GM23338 (cell line): ENCODE measurements around the gene HP. TPM values are rescaled to one million over a fixed set of nuclear protein-coding genes. Genes with fewer than 3 reads are reported as not detected.

ENCODE experiments used
- ATAC-seq: fragments of 200-7000 bp; cut with Tn5 transposase; 3 replicates; pipeline ENCODE4 v1.9.1; 2020
- DNase-seq: peaks from one replicate; pipeline ENCODE4 v3.0.0-alpha.2; 2015; ENCODE audit warnings: low spot score
- H2AFZ ChIP-seq: fragments of 200-600 bp; sonication (generic); 2 replicates; pipeline ENCODE4 v1.8.0; 2016; ENCODE audit warnings: antibody characterized with exemption, mild to moderate bottlenecking, moderate library complexity
- H3F3A ChIP-seq: fragments of 200-600 bp; sonication (generic); replicated peaks from 2 replicates; pipeline ENCODE4 v1.8.0; 2017; ENCODE audit warnings: antibody characterized with exemption, mixed run types, low read depth
- H3K27ac ChIP-seq: fragments of 200-600 bp; sonication (generic); 2 replicates; pipeline ENCODE4 v1.6.1; 2016; ENCODE audit warnings: low read depth
- H3K27me3 ChIP-seq: fragments of 200-600 bp; sonication (generic); 2 replicates; pipeline ENCODE4 v1.8.0; 2016; ENCODE audit warnings: mild to moderate bottlenecking, mixed run types, moderate library complexity; ENCODE audit not compliant: insufficient read depth
- H3K36me3 ChIP-seq: fragments of 200-600 bp; sonication (generic); 2 replicates; pipeline ENCODE4 v1.8.0; 2016; ENCODE audit warnings: mild to moderate bottlenecking; ENCODE audit not compliant: insufficient read depth
- H3K4me1 ChIP-seq: fragments of 200-600 bp; sonication (generic); 2 replicates; pipeline ENCODE4 v1.8.0; 2016; ENCODE audit warnings: mild to moderate bottlenecking, moderate library complexity; ENCODE audit not compliant: insufficient read depth
- H3K4me2 ChIP-seq: fragments of 200-600 bp; sonication (generic); 2 replicates; pipeline ENCODE4 v1.7.1; 2017; ENCODE audit warnings: mixed run types
- H3K4me3 ChIP-seq: fragments of 200-600 bp; sonication (generic); 2 replicates; pipeline ENCODE4 v1.6.1; 2016; ENCODE audit warnings: mixed run types
- H3K79me2 ChIP-seq: fragments of 200-600 bp; sonication (generic); replicated peaks from 2 replicates; pipeline ENCODE4 v1.8.0; 2017; ENCODE audit warnings: mild to moderate bottlenecking; ENCODE audit not compliant: insufficient read depth
- H3K9me2 ChIP-seq: fragments of 200-600 bp; sonication (generic); 2 replicates; pipeline ENCODE4 v1.8.0; 2017; ENCODE audit not compliant: insufficient read depth
- H4K20me1 ChIP-seq: fragments of 200-600 bp; sonication (generic); replicated peaks from 2 replicates; pipeline ENCODE4 v1.8.0; 2017; ENCODE audit warnings: mild to moderate bottlenecking; ENCODE audit not compliant: insufficient read depth
- H3K27ac Mint-ChIP-seq: 2 replicates; pipeline ENCODE4 v1.8.0; 2020; ENCODE audit warnings: inconsistent platforms, mild to moderate bottlenecking, moderate library complexity, mixed read lengths
- H3K27me3 Mint-ChIP-seq: 3 replicates; pipeline ENCODE4 v1.8.0; 2022; ENCODE audit warnings: low read depth, mild to moderate bottlenecking, moderate library complexity, mixed read lengths, inconsistent platforms; ENCODE audit not compliant: insufficient read depth, poor library complexity
- H3K36me3 Mint-ChIP-seq: 3 replicates; pipeline ENCODE4 v1.8.0; 2021; ENCODE audit warnings: low read depth, mild to moderate bottlenecking, inconsistent platforms, moderate library complexity, mixed read lengths
- H3K4me1 Mint-ChIP-seq: 3 replicates; pipeline ENCODE4 v1.8.0; 2020; ENCODE audit warnings: mild to moderate bottlenecking, inconsistent platforms, mixed read lengths
- H3K4me3 Mint-ChIP-seq: 3 replicates; pipeline ENCODE4 v1.8.0; 2021; ENCODE audit warnings: moderate library complexity, mild to moderate bottlenecking, inconsistent platforms, mixed read lengths
- H3K9me3 Mint-ChIP-seq: 3 replicates; pipeline ENCODE4 v1.8.0; 2020; ENCODE audit warnings: moderate library complexity, mild to moderate bottlenecking, inconsistent platforms, mixed read lengths
- CREB1 ChIP-seq: fragments of 250-450 bp; sonication (Bioruptor Pico); IDR thresholded peaks from 2 replicates; pipeline ENCODE4 v1.5.0; 2020; ENCODE audit warnings: low read depth, mild to moderate bottlenecking, moderate library complexity
- EZH2 ChIP-seq: fragments of 200-600 bp; sonication (generic); IDR thresholded peaks from one replicate; pipeline ENCODE4 v1.8.0; 2017; ENCODE audit warnings: antibody characterized with exemption, mild to moderate bottlenecking, low read depth; ENCODE audit not compliant: unreplicated experiment
- EZH2phosphoT487 ChIP-seq: fragments of 200-600 bp; sonication (generic); IDR thresholded peaks from one replicate; pipeline ENCODE4 v1.8.1; 2018; ENCODE audit warnings: antibody characterized with exemption; ENCODE audit not compliant: unreplicated experiment
- NANOG ChIP-seq: IDR thresholded peaks from 2 replicates; pipeline ENCODE4 v1.6.1; 2016; ENCODE audit warnings: antibody characterized with exemption, borderline replicate concordance
- POLR2AphosphoS5 ChIP-seq: IDR thresholded peaks from 2 replicates; pipeline ENCODE4 v1.6.1; 2016; ENCODE audit warnings: antibody characterized with exemption, low read depth
- STAT1 ChIP-seq: IDR thresholded peaks from one replicate; pipeline ENCODE4 v1.6.1; 2016; ENCODE audit warnings: antibody characterized with exemption; ENCODE audit not compliant: unreplicated experiment
- ZNF114 ChIP-seq: fragments of 250-450 bp; sonication (Bioruptor Pico); IDR thresholded peaks from 2 replicates; pipeline ENCODE4 v1.5.0; 2020; ENCODE audit warnings: mild to moderate bottlenecking, moderate library complexity
- ZNF331 ChIP-seq: fragments of 250-450 bp; sonication (Bioruptor Pico); IDR thresholded peaks from 2 replicates; pipeline ENCODE4 v1.5.0; 2020; ENCODE audit warnings: low read depth, mild to moderate bottlenecking, moderate library complexity
- polyA plus RNA-seq: library from polyadenylated mRNA; unstranded; fragments of >200 nt; fragmentation: Nextera tagmentation; extraction: Ambion mirVana; gene quantifications from 2 replicates; pipeline ENCODE4 v1.2.1, GENCODE V29; 2016
- total RNA-seq: library from RNA; depleted of rRNA; stranded (reverse); fragments of >200 nt; shearing (Covaris generic); gene quantifications from 2 replicates; pipeline ENCODE4 v1.2.3, GENCODE V29; 2014
- TF ChIP-seq, protein P1 (sequence below), 2 experiments: fragments of 200-600 bp in 1 of 2; sonication (generic) in 1 of 2; conservative IDR thresholded peaks; 2 replicates each; pipeline versions ENCODE4 v1.5.1 to v1.6.1; 2016 to 2017; ENCODE audit warnings: antibody characterized with exemption in 2 of 2, low read depth in 2 of 2, mild to moderate bottlenecking in 2 of 2, moderate library complexity in 1 of 2
- TF ChIP-seq, protein P2 (sequence below): IDR thresholded peaks from 2 replicates; pipeline ENCODE4 v1.6.1; 2016; ENCODE audit warnings: antibody characterized with exemption
- TF ChIP-seq, protein P3 (sequence below): IDR thresholded peaks from one replicate; pipeline ENCODE4 v1.6.1; 2018; ENCODE audit warnings: antibody characterized with exemption; ENCODE audit not compliant: unreplicated experiment
- TF ChIP-seq, protein P4 (sequence below): fragments of 250-450 bp; sonication (Bioruptor Pico); IDR thresholded peaks from 2 replicates; pipeline ENCODE4 v1.5.0; 2020; ENCODE audit warnings: mild to moderate bottlenecking, moderate library complexity

The HP gene
- total and polyA plus RNA-seq, 2 experiments from 2014 or later, result 0.26 TPM; not detected in 1

DNA sequence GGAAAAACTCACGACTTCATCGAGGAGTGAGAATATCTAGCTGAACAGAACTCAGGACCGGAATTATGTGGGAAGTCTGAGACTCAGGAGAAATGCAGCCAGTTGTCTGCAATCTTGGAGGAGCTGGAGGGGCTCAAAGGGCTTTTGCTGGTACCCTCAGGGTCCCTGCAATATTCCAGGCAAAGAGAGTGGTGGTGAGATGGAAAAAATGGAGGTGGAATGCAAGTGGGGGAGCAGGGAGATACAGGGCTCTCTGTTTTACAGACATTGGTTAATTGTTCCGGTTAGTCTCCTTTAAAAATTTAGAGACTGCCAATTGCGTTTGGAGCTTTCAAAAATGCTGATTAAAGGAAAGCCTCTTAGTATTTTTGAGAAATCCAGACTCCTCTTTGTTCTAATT is 18.2 kb upstream of the HP start:
- no peak overlapping the region for H3K27ac Mint-ChIP-seq
- TF ChIP-seq, protein P1, sequence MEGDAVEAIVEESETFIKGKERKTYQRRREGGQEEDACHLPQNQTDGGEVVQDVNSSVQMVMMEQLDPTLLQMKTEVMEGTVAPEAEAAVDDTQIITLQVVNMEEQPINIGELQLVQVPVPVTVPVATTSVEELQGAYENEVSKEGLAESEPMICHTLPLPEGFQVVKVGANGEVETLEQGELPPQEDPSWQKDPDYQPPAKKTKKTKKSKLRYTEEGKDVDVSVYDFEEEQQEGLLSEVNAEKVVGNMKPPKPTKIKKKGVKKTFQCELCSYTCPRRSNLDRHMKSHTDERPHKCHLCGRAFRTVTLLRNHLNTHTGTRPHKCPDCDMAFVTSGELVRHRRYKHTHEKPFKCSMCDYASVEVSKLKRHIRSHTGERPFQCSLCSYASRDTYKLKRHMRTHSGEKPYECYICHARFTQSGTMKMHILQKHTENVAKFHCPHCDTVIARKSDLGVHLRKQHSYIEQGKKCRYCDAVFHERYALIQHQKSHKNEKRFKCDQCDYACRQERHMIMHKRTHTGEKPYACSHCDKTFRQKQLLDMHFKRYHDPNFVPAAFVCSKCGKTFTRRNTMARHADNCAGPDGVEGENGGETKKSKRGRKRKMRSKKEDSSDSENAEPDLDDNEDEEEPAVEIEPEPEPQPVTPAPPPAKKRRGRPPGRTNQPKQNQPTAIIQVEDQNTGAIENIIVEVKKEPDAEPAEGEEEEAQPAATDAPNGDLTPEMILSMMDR (conservative IDR thresholded peaks at IDR 0.05; ENCODE audit: low read depth in 2 of 2), result no peak
- no peak for TF ChIP-seq ZNF114
- TF ChIP-seq EZH2phosphoT487, result no peak
- TF ChIP-seq NANOG, result no peak
- TF ChIP-seq EZH2, result no peak
- TF ChIP-seq STAT1, result no peak
- TF ChIP-seq, protein P2, sequence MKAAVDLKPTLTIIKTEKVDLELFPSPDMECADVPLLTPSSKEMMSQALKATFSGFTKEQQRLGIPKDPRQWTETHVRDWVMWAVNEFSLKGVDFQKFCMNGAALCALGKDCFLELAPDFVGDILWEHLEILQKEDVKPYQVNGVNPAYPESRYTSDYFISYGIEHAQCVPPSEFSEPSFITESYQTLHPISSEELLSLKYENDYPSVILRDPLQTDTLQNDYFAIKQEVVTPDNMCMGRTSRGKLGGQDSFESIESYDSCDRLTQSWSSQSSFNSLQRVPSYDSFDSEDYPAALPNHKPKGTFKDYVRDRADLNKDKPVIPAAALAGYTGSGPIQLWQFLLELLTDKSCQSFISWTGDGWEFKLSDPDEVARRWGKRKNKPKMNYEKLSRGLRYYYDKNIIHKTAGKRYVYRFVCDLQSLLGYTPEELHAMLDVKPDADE, result no peak
- no peak for TF ChIP-seq POLR2AphosphoS5
- TF ChIP-seq, protein P3, sequence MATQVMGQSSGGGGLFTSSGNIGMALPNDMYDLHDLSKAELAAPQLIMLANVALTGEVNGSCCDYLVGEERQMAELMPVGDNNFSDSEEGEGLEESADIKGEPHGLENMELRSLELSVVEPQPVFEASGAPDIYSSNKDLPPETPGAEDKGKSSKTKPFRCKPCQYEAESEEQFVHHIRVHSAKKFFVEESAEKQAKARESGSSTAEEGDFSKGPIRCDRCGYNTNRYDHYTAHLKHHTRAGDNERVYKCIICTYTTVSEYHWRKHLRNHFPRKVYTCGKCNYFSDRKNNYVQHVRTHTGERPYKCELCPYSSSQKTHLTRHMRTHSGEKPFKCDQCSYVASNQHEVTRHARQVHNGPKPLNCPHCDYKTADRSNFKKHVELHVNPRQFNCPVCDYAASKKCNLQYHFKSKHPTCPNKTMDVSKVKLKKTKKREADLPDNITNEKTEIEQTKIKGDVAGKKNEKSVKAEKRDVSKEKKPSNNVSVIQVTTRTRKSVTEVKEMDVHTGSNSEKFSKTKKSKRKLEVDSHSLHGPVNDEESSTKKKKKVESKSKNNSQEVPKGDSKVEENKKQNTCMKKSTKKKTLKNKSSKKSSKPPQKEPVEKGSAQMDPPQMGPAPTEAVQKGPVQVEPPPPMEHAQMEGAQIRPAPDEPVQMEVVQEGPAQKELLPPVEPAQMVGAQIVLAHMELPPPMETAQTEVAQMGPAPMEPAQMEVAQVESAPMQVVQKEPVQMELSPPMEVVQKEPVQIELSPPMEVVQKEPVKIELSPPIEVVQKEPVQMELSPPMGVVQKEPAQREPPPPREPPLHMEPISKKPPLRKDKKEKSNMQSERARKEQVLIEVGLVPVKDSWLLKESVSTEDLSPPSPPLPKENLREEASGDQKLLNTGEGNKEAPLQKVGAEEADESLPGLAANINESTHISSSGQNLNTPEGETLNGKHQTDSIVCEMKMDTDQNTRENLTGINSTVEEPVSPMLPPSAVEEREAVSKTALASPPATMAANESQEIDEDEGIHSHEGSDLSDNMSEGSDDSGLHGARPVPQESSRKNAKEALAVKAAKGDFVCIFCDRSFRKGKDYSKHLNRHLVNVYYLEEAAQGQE, result no peak
- no peak for TF ChIP-seq ZNF331 (CRISPR knock-in tag)
- TF ChIP-seq CREB1 (CRISPR knock-in tag), result no peak
- TF ChIP-seq, protein P4, sequence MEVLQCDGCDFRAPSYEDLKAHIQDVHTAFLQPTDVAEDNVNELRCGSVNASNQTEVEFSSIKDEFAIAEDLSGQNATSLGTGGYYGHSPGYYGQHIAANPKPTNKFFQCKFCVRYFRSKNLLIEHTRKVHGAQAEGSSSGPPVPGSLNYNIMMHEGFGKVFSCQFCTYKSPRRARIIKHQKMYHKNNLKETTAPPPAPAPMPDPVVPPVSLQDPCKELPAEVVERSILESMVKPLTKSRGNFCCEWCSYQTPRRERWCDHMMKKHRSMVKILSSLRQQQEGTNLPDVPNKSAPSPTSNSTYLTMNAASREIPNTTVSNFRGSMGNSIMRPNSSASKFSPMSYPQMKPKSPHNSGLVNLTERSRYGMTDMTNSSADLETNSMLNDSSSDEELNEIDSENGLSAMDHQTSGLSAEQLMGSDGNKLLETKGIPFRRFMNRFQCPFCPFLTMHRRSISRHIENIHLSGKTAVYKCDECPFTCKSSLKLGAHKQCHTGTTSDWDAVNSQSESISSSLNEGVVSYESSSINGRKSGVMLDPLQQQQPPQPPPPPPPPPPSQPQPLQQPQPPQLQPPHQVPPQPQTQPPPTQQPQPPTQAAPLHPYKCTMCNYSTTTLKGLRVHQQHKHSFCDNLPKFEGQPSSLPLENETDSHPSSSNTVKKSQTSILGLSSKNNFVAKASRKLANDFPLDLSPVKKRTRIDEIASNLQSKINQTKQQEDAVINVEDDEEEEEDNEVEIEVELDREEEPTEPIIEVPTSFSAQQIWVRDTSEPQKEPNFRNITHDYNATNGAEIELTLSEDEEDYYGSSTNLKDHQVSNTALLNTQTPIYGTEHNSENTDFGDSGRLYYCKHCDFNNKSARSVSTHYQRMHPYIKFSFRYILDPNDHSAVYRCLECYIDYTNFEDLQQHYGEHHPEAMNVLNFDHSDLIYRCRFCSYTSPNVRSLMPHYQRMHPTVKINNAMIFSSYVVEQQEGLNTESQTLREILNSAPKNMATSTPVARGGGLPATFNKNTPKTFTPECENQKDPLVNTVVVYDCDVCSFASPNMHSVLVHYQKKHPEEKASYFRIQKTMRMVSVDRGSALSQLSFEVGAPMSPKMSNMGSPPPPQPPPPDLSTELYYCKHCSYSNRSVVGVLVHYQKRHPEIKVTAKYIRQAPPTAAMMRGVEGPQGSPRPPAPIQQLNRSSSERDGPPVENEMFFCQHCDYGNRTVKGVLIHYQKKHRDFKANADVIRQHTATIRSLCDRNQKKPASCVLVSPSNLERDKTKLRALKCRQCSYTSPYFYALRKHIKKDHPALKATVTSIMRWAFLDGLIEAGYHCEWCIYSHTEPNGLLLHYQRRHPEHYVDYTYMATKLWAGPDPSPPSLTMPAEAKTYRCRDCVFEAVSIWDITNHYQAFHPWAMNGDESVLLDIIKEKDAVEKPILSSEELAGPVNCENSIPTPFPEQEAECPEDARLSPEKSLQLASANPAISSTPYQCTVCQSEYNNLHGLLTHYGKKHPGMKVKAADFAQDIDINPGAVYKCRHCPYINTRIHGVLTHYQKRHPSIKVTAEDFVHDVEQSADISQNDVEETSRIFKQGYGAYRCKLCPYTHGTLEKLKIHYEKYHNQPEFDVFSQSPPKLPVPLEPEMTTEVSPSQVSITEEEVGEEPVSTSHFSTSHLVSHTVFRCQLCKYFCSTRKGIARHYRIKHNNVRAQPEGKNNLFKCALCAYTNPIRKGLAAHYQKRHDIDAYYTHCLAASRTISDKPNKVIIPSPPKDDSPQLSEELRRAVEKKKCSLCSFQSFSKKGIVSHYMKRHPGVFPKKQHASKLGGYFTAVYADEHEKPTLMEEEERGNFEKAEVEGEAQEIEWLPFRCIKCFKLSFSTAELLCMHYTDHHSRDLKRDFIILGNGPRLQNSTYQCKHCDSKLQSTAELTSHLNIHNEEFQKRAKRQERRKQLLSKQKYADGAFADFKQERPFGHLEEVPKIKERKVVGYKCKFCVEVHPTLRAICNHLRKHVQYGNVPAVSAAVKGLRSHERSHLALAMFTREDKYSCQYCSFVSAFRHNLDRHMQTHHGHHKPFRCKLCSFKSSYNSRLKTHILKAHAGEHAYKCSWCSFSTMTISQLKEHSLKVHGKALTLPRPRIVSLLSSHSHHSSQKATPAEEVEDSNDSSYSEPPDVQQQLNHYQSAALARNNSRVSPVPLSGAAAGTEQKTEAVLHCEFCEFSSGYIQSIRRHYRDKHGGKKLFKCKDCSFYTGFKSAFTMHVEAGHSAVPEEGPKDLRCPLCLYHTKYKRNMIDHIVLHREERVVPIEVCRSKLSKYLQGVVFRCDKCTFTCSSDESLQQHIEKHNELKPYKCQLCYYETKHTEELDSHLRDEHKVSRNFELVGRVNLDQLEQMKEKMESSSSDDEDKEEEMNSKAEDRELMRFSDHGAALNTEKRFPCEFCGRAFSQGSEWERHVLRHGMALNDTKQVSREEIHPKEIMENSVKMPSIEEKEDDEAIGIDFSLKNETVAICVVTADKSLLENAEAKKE (CRISPR knock-in tag), result no peak
- peak; percentile 20 for DNase-seq

More for the DNA sequence above, 18.2 kb upstream of the HP start:
- H3K36me3 ChIP-seq, result no peaks in the 10 kb centered on the region
- H3K4me3 ChIP-seq, result no peak overlapping the region
- H3F3A ChIP-seq, result no peaks in the 10 kb centered on the region
- H2AFZ ChIP-seq, result no peak overlapping the region
- peaks cover 9% of the 10 kb centered on the region; the same call in 1 of the 2 replicates for H3K4me1 ChIP-seq
- 0 out of 2 replicates have a peak, but pooled peaks cover under 1% of the 10 kb centered on the region for H3K9me2 ChIP-seq
- H3K4me2 ChIP-seq, result no peak overlapping the region
- H4K20me1 ChIP-seq, result no peaks in the 10 kb centered on the region
- no peak; the same call in 2 of the 3 replicates for ATAC-seq
- H3K27me3 ChIP-seq, result no peaks in the 10 kb centered on the region
- H3K36me3 Mint-ChIP-seq, result no peaks in the 10 kb centered on the region
- H3K27ac ChIP-seq, result no peak overlapping the region
- peaks cover 2% of the 10 kb centered on the region for H3K27me3 Mint-ChIP-seq
- H3K4me3 Mint-ChIP-seq, result no peak overlapping the region
- H3K9me3 Mint-ChIP-seq, result no peaks in the 10 kb centered on the region
- peaks cover 9% of the 10 kb centered on the region for H3K4me1 Mint-ChIP-seq
- no peaks in the 10 kb centered on the region for H3K79me2 ChIP-seq
